ENCODE data around the gene SLC15A4. TPM values are rescaled to one million over a fixed set of nuclear protein-coding genes. Genes with fewer than 3 reads are reported as not detected.
"Not testable (repeated sequence)": the region's sequence is repeated elsewhere in the genome, so short reads cannot be mapped to it uniquely, and the experiment has no call there.

The SLC15A4 gene
- total RNA-seq, 6 experiments from 2014 or later: 20.2 to 26.4 (median 23.1) TPM

DNA sequence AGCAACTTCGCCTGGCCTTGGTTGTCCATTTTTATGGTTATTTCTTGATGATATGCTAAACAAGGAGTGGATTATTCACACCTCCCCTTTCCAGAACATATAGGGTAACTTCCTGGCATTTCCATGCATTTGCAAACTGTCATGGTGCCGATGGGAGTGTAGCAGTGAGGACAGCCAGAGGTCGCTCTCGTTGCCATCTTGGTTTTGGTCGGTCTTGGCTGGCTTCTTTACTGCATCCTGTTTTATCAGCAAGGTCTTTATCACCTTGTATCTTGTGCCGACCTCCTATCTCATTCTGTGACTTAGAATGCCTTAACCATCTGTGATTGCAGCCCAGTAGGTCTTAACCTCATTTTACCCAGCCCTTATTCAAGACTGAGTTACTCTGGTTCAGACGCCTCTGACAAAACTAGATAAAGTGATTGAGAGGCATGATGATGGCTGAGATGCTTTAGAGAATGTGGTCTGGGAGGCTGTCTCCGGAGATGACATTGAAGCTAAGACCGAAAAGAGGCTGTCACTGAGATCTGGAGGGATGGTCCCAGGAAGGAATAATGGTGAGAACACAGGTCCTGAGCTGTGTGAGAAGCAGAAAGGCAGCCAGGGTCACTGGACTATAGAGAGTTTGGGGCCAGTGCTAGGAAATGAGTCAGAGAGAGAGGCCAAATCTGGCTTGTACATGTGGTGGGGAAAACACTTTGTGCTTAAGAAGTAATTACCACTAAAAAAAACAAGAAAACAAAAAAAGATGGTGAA, 32.5 kb upstream of the SLC15A4 start:
- Mint-ChIP-seq H3K9me3 (peaks cover 12% of the 10 kb centered on the region; the same call in 1 of the 2 replicates), H3K36me3 (ENCODE audit: low read depth) (0 out of 2 replicates have a peak, but pooled peaks cover under 1% of the 10 kb centered on the region), H3K4me1 (ENCODE audit: low read depth) (no peaks in the 10 kb centered on the region), H3K27ac (no peak overlapping the region), H3K4me3 (no peak overlapping the region), H3K27me3 (ENCODE audit: insufficient read depth) (peaks cover 4% of the 10 kb centered on the region)
- TF ChIP-seq, protein P1, sequence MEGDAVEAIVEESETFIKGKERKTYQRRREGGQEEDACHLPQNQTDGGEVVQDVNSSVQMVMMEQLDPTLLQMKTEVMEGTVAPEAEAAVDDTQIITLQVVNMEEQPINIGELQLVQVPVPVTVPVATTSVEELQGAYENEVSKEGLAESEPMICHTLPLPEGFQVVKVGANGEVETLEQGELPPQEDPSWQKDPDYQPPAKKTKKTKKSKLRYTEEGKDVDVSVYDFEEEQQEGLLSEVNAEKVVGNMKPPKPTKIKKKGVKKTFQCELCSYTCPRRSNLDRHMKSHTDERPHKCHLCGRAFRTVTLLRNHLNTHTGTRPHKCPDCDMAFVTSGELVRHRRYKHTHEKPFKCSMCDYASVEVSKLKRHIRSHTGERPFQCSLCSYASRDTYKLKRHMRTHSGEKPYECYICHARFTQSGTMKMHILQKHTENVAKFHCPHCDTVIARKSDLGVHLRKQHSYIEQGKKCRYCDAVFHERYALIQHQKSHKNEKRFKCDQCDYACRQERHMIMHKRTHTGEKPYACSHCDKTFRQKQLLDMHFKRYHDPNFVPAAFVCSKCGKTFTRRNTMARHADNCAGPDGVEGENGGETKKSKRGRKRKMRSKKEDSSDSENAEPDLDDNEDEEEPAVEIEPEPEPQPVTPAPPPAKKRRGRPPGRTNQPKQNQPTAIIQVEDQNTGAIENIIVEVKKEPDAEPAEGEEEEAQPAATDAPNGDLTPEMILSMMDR (IDR thresholded peaks at IDR 0.05): no peak
- DNase-seq: no peak

DNA sequence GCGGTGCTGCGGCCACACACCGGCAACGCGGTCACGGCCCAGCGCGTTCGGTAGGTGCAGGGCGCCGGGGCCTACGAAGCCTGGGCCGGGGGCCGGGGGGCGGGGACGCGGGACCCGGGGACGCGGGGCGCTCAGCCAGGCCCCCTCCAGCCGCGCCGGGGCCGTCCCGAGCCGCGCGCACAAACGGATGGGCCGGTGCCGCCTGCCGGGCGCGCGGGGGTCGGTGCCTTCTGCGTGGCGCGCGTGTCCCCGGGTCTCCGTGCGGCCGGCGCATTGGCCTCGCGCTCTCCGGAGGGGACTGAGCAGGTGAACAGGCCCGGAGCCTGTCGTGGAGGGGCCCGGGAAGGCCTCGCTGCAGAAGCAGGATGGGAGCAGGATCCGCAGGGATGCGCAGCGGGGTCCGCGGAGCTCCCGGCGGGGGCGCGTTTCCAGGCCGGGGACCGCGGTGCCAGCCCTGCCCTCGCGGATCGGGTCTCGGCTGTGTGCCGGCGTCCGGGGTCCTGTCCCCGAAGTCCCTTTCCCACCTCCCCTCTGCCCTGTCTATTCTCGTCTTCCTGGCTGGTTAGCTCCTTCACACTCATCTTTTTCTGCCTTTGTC, 29.9 kb upstream of the SLC15A4 start:
- Mint-ChIP-seq H3K27ac (no peak overlapping the region), H3K4me3 (no peak overlapping the region), H3K27me3 (ENCODE audit: insufficient read depth) (peaks cover 4% of the 10 kb centered on the region), H3K9me3 (peaks cover 19% of the 10 kb centered on the region), H3K36me3 (ENCODE audit: low read depth) (no peaks in the 10 kb centered on the region), H3K4me1 (ENCODE audit: low read depth) (no peaks in the 10 kb centered on the region)
- TF ChIP-seq, protein P1 (IDR thresholded peaks at IDR 0.05): no peak
- DNase-seq: no peak

DNA sequence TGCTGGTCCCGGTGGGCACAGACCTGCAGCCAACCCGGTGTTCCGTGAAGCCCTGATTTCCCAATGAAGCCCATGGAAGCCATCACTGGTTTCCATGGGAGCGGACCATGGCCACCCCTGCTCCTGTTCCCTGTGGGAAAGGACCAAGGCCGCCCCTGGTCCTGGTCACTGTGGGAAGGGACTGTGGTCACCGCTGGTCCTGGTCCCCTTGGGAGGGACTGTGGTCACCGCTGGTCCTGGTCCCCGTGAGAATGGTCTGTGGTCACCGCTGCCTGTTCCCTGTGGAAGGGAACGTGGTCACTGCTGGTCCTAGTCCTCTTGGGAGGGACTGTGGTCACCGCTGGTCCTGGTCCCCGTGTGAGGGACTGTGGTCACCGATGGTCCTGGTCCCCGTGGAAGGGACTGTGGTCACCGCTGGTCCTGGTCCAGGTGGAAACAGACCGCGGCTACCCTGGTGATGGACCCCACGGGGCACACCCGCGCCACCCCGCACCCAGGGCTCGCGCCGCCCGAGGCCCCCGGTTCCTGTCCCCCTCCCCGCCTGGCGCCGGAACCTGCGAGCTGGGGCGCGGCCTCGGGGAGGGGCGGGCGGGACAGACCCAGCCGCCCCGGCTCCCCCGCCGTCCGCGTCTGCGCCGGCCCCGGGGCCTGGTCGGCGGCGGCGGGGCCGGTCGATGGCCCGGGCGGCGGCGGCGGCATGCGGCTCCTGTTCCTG, 29.3 kb upstream of the SLC15A4 start, which contains the start of gene GLT1D1:
Gene GLT1D1 (plus strand): TSS at position 594 of the 715 bp plus-strand sequence. CDS start 104 bp downstream, at position 698.
- TF ChIP-seq, protein P1 (IDR thresholded peaks at IDR 0.05): no peak
- Mint-ChIP-seq H3K36me3 (ENCODE audit: low read depth) (no peaks in the 10 kb centered on the region), H3K9me3 (peaks cover 19% of the 10 kb centered on the region), H3K4me3 (no peak within 1 kb of the TSS), H3K27ac (no peak within 1 kb of the TSS), H3K27me3 (ENCODE audit: insufficient read depth) (peaks cover 4% of the 10 kb centered on the region), H3K4me1 (ENCODE audit: low read depth) (no peaks in the 10 kb centered on the region)
- DNase-seq: no peak

DNA sequence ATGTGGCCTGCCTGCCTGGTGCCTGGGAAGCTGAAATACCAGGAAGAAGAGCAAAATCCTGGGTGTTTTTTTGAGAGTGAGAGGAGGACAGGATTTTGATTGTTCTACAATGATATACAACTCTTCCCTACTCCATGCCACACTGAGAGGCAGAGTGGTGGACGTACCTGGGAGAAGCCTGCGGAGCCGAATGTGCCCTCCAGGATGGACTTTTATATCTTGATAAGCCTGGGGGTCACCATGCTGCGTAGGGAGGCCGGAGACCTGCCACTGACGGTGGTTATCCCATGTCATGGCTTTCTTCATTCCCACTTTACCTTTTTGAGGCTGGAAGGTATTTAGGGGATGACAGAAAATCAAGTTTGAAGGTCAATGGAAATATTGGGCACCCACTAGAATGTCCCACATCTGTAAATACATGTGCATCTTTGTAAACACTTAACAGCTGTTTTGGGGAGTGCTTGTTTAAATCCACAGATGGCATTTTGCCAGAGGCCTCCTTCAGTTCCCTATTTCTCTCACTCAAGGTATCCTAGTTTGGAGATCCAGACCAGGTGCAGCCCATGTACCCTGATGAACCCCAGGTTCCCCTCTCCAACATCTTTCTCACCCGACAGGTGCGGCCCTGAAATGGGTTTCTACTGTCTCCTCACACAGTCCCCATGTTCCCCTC, 28.4 kb upstream of the SLC15A4 start:
- Mint-ChIP-seq H3K4me1 (ENCODE audit: low read depth) (no peaks in the 10 kb centered on the region), H3K4me3 (no peak overlapping the region), H3K9me3 (peaks cover 19% of the 10 kb centered on the region), H3K27ac (no peak overlapping the region), H3K36me3 (ENCODE audit: low read depth) (no peaks in the 10 kb centered on the region), H3K27me3 (ENCODE audit: insufficient read depth) (peaks cover 4% of the 10 kb centered on the region)
- TF ChIP-seq, protein P1 (IDR thresholded peaks at IDR 0.05): no peak
- no peak for DNase-seq

DNA sequence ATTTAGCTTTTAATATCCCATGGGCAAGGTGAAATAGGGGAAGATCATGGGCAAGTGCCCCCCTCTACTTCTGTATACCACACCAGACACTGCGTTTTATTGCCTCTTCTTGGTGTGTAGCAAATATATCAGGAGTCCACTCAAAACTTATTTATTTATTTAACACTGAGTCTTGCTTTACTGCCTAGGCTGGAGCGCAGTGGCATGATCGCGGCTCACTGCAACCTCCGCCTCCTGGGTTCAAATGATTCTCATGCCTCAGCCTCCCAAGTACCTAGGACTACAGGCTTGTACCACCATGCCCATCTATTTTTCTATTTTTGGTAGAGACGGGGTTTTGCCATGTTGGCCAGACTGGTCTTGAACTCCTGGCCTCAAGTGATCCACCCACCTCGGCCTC, 27.7 kb upstream of the SLC15A4 start:
- not testable (repeated sequence) for H3K27me3 Mint-ChIP-seq (ENCODE audit: insufficient read depth); H3K36me3 Mint-ChIP-seq (ENCODE audit: low read depth); H3K27ac Mint-ChIP-seq

More for the DNA sequence above, 27.7 kb upstream of the SLC15A4 start:
- H3K4me3 Mint-ChIP-seq; H3K4me1 Mint-ChIP-seq (ENCODE audit: low read depth); DNase-seq: not testable (repeated sequence)
- peaks cover 19% of the 10 kb centered on the region for H3K9me3 Mint-ChIP-seq

All from HFFc6 (cell line).